Uterus (tissue), 2 donors: ENCODE results near the gene GRM5.

Experiments used
- POLR2A ChIP-seq, 2 donors: fragments of 450-650 bp; IDR thresholded peaks; one replicate each; pipeline ENCODE4 v1.6.1; 2016; ENCODE audit warnings: antibody characterized with exemption in 2 of 2, mild to moderate bottlenecking in 1 of 2, moderate library complexity in 1 of 2
- TF ChIP-seq, protein P1 (sequence below), 4 experiments: fragments of 200-600 bp in 2 of 4; fragments of 450-650 bp in 2 of 4; sonication (generic) in 2 of 4; IDR thresholded peaks; one replicate each; pipeline ENCODE4 v1.5.1; 2016 to 2019; ENCODE audit warnings: antibody characterized with exemption in 4 of 4, mild to moderate bottlenecking in 2 of 4, moderate library complexity in 1 of 4

GRCh38 chr11:89016214-89016613 is 49.6 kb downstream of the GRM5 start:
- TF ChIP-seq, protein P1, sequence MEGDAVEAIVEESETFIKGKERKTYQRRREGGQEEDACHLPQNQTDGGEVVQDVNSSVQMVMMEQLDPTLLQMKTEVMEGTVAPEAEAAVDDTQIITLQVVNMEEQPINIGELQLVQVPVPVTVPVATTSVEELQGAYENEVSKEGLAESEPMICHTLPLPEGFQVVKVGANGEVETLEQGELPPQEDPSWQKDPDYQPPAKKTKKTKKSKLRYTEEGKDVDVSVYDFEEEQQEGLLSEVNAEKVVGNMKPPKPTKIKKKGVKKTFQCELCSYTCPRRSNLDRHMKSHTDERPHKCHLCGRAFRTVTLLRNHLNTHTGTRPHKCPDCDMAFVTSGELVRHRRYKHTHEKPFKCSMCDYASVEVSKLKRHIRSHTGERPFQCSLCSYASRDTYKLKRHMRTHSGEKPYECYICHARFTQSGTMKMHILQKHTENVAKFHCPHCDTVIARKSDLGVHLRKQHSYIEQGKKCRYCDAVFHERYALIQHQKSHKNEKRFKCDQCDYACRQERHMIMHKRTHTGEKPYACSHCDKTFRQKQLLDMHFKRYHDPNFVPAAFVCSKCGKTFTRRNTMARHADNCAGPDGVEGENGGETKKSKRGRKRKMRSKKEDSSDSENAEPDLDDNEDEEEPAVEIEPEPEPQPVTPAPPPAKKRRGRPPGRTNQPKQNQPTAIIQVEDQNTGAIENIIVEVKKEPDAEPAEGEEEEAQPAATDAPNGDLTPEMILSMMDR (IDR thresholded peaks at IDR 0.05): no peak
- TF ChIP-seq POLR2A (IDR thresholded peaks at IDR 0.05): no peak
